Motor neuron (in vitro differentiated cells): ENCODE data around the gene CPT1A. TPM values are rescaled to one million over a fixed set of nuclear protein-coding genes. Genes with fewer than 3 reads are reported as not detected.
"Not testable (repeated sequence)": the region's sequence is repeated elsewhere in the genome, so short reads cannot be mapped to it uniquely, and the experiment has no call there.

Experiments
- ATAC-seq, 8 experiments: fragments of 200-7000 bp; cut with Tn5 transposase; replicated peaks in 6 of 8; 2 replicates each; pipeline ENCODE4 v1.8.0; 2021; ENCODE audit warnings: mild to moderate bottlenecking in 8 of 8, moderate library complexity in 8 of 8
- H3K27ac ChIP-seq, 2 donors: fragments of 250-450 bp; sonication (Bioruptor Pico); 2 replicates each; pipeline ENCODE4 v1.9.0; 2021; ENCODE audit warnings: antibody characterized with exemption in 2 of 2, mild to moderate bottlenecking in 2 of 2, moderate library complexity in 1 of 2
- H3K4me1 ChIP-seq, 2 donors: fragments of 250-450 bp; sonication (Bioruptor Pico); replicated peaks in 1 of 2; 2 replicates each; pipeline ENCODE4 v1.6.1; 2021; ENCODE audit warnings: antibody characterized with exemption in 2 of 2, mild to moderate bottlenecking in 2 of 2, moderate library complexity in 1 of 2
- H3K4me3 ChIP-seq, 5 donors: fragments of 250-450 bp; sonication (Bioruptor Pico); 2 replicates each; pipeline ENCODE4 v1.9.0; 2021; ENCODE audit warnings: antibody characterized with exemption in 5 of 5, mild to moderate bottlenecking in 5 of 5, moderate library complexity in 4 of 5
- WGBS, 10 experiments: fragments of 450-650 bp; shearing (Covaris generic); methylation state at CpG; one replicate each; pipeline ENCODE4 v1.0.0; 2022; 5-methylcytosine and 5-hydroxymethylcytosine counted together
- in situ Hi-C, 9 experiments: fragments of 400-800 bp; cut with MboI; loops; one replicate each; pipeline ENCODE4 v1.15.0; 2021; ENCODE audit warnings: low sequenced_read_pairs in 9 of 9, low pct_unique_long_range_greater_than_20kb in 2 of 9; ENCODE audit not compliant: unreplicated experiment in 9 of 9
- total RNA-seq, 8 experiments: library from RNA; unstranded; fragments of 300-600 nt; gene quantifications; 2 replicates each; pipeline versions ENCODE4 v1.2.3 to v1.2.4, GENCODE V29; 2022

Gene CPT1A
- 10 to 100 TPM in 4 of 8 experiments, 1 to 10 TPM in 4; 1.6 to 67.8 (median 12.4) TPM for total RNA-seq

DNA sequence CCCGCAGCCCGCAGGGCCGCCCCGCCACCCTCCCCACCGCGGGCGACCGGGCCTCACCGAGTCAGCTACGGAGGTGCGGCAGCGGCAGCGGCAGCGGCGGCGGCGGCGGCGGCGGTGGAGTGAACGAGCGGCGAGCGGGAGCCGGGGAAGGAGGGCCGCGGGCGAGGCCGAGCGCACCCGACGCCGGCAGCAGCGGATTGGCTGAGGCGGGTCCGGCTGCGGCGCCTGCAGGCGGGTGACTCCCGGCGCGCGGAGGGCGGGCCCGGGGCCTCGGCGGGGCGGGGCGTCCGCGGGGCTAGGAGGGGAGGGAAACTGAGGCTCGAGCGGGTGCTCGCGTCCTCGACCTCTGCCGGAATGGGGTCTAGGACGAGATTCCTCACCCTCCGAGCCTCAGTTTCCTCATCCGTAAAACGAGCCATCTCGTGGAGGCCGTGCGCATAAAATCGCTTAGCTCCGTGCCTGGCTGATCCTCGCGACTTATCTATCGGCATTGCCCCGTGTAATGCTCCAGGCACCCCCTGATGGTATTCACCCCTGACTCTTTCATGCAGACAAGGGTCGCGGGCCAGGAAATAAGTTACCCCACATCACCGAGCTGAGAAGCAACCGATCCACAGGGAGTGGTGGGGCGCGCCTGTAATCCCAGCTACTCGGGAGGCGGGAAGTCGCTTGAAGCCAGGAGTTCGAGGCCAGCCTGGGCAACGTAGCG lies at the start of gene CPT1A:
CPT1A (minus strand) TSS at position 199 of the 709 bp plus-strand sequence. CDS start 26,442 bp downstream, outside the sequence.
- in situ Hi-C loops = no loop called here
- Histone ChIP-seq H3K4me1 (peaks cover 3 to 5% of the 10 kb centered on the region in 2 donors), H3K4me3 (peak within 1 kb of the TSS; percentile 24 to 49 (median 42)), H3K27ac (no peak within 1 kb of the TSS)
- 20 to 46% (median 30%) methylated on average over 1 to 12 of the region's 82 CpGs; no CpG with 5 or more reads in 5 of the 10 experiments for WGBS, 10 experiments
- peak; percentile 9 to 74 (median 28) for ATAC-seq

DNA sequence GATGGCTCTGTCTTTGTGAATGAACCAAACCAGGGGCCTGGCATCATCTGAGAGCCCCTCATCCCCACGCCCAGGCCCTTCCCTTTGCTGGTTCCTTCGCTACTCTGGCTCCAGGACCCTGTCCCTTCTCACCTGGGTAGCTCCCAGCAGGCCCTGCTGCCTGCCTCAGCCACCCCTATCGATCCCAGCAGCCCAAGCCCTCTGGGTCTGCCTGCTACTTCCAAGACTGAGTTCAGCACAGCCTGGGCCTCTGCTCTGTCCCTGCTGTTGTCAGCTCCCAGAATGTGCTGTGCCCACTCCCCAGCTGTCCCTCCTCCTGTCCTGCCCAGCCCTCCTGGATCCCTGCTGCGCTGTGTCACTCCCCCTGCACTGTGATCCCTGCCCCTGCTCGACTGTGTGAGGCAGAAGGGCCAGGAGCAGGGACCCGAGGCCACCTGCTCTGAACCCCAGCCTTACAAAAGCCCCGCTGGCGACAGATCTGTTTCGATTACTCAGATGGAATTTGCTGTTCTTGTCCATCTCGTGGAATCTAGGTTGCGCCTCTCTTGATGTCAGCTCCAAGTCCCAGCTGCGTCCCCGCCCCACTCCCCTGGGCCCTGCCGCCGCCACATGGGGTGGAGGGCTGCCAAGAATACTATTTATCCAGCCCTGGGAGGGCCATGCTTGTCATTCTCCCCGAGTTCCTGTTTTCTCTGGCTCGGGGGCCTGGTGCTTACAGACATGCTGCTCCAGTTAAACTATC lies 48.9 kb upstream of the CPT1A start:
- no peak overlapping the region for H3K4me3 ChIP-seq
- in situ Hi-C loops = loop anchor here in 1 of 9 experiments (25.0 kb wide), 1 partner anchor 253 kb away; no protein-coding TSS in a partner anchor
- no peak overlapping the region for H3K27ac ChIP-seq
- ATAC-seq = peak; percentile 29 to 91 (median 66)
- WGBS, 10 experiments = 18 to 82% (median 52%) methylated on average over 1 to 9 of the region's 17 CpGs; no CpG with 5 or more reads in 2 of the 10 experiments
- no peaks in the 10 kb centered on the region for H3K4me1 ChIP-seq

DNA sequence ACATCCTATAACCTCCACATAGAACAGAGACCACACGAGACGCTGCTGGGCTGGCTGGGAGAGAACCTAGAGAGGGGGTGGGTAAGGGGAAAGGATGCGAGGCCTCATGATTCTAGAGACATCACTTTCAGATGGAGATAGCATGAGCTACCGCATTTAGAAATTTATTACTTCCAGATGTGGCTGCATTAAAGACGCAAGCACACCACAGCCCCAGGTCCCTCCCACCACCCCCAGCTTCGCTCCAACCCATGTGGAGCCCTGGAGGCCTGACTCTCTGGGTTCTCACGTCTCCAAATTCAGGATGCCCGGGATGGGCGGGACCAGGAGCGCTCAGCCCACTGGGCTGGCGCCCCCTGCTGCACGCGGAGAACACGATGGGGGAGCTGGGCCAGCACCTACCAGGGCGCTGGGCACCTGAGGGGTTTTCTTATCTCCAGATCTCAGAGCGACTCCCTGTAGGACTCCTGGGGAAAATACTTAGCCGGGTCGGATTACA lies 48.3 kb upstream of the CPT1A start:
- no peak overlapping the region for H3K4me3 ChIP-seq
- no peak overlapping the region for H3K27ac ChIP-seq
- in situ Hi-C loops = loop anchor here in 1 of 9 experiments (25.0 kb wide), 1 partner anchor 253 kb away; no protein-coding TSS in a partner anchor
- 7 to 88% (median 81%) methylated on average over 3 to 4 of the region's 18 CpGs; no CpG with 5 or more reads in 7 of the 10 experiments for WGBS, 10 experiments
- peak in 6 of 8 experiments; percentile 19 to 94 (median 61) for ATAC-seq
- no peaks in the 10 kb centered on the region for H3K4me1 ChIP-seq

DNA sequence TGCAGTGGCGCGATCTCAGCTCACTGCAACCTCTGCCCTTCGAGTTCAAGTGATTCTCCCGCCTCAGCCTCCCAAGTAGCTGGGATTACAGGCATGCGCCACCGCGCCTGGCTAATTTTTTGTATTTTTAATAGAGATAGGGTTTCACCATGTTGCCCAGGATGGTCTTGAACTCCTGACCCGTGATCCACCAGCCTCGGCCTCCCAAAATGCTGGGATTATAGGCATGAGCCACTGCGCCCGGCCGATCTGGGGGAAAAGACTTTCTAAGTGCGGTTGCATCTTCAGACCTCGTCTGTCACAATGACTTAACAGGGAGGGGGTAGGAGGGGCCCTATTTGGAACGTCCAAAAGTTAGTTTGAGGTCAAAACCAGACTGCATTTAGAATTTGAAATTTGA lies 43.1 kb upstream of the CPT1A start:
- not testable (repeated sequence) for ATAC-seq, H3K4me3 ChIP-seq

DNA sequence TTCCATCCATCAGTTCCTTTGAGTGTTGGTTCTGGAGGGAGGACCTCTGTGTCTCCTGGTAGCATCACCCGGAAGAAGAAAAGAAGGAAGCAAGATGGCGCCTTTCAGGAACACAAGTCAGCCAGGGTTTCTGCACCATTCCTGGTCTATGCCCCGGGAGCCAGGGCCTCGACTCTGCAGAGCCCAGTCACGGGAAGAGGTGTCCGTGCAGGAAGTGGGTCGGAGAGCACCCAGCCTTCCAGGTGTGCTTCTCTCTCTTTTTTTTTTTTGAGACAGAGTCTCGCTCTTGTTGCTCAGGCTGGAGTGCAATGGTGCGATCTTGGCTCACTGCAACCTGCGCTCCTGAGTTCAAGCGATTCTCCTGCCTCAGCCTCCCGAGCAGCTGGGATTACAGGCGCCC lies 40.7 kb upstream of the CPT1A start:
- no peak overlapping the region for H3K27ac ChIP-seq
- no peak overlapping the region for H3K4me3 ChIP-seq
- WGBS, 10 experiments = 75 to 100% (median 91%) methylated on average over 1 to 9 of the region's 13 CpGs; no CpG with 5 or more reads in 2 of the 10 experiments
- H3K4me1 ChIP-seq = no peaks in the 10 kb centered on the region
- in situ Hi-C loops = loop anchor here in 1 of 9 experiments (25.0 kb wide), 1 partner anchor 245 kb away; no protein-coding TSS in a partner anchor
- no peak for ATAC-seq

More for the DNA sequence above, 43.1 kb upstream of the CPT1A start:
- not testable (repeated sequence) for H3K4me1 ChIP-seq, H3K27ac ChIP-seq
- in situ Hi-C loops = loop anchor here in 1 of 9 experiments (25.0 kb wide), 1 partner anchor 248 kb away; no protein-coding TSS in a partner anchor
- WGBS, 10 experiments = 80 to 100% (median 94%) methylated on average over 1 to 13 of the region's 15 CpGs; no CpG with 5 or more reads in 1 of the 10 experiments

DNA sequence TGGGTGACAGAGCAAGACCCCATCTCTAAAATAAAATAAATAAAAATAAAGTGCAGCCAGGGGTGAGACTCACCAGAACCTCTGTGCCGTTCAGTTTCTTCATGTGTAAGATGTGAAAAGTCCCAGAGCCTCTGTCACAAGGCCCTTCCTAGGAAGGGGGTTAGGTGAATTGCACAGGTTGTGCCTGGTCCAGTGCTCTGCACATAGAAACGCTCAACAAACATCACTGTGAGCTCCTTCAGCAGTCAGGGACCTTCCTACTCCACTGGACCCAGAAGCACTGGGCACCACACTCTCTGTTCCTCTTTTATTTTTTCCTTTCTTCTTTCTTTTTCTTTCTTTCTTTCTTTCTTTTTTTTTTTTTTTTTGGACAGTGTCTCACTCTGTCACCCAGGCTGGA lies 39.6 kb upstream of the CPT1A start:
- ATAC-seq = no peak
- H3K4me3 ChIP-seq = no peak overlapping the region
- no peak overlapping the region for H3K27ac ChIP-seq
- in situ Hi-C loops = loop anchor here in 1 of 9 experiments (25.0 kb wide), 1 partner anchor 244 kb away; no protein-coding TSS in a partner anchor
- H3K4me1 ChIP-seq = no peaks in the 10 kb centered on the region
- 83 to 100% (median 90%) methylated on average over 1 to 2 of the region's 2 CpGs; no CpG with 5 or more reads in 3 of the 10 experiments for WGBS, 10 experiments

DNA sequence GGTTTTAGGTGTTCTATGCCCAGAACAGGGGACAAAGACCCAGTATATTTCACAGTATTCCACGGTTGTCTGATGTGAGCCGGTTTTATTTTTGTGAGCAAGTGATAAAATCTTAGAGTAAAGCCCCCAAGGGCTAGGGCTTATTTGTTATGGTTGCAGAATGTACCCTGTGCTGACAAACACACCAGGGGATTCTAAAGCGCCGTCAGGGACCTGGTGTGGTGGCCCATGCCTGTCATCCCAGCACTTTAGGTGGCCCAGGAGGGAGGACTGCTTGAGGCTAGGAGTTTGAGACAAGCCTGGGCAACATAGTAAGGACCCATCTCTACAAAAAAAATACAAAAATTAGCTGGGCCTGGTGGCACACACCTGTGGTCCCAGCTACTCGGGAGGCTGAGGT lies 39.1 kb upstream of the CPT1A start:
- in situ Hi-C loops = loop anchor here in 1 of 9 experiments (25.0 kb wide), 1 partner anchor 244 kb away; no protein-coding TSS in a partner anchor
- ATAC-seq = no peak
- 67 to 100% (median 93%) methylated on average over 1 to 4 of the region's 5 CpGs; no CpG with 5 or more reads in 2 of the 10 experiments for WGBS, 10 experiments
- H3K27ac ChIP-seq = no peak overlapping the region
- H3K4me3 ChIP-seq = no peak overlapping the region
- H3K4me1 ChIP-seq = no peaks in the 10 kb centered on the region

DNA sequence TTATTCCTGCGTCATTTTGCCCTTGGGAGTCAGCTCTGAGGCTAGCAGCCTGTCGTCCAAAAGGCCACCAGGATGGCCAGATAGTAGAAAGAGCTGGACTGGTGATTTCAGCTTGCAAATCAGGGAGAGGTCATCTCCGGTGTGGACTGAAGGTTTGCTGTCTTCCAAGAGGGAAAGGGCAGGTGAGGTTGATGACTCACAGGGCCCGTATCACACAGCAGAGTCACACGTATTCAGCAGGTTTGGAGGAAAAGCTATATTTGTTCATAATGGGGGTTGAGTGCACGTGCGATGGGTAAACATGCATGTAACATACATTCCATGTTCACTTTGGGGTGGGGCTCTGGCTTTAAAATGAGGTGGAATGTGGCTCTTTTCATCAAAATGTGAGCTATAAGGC lies 36.3 kb upstream of the CPT1A start:
- no peaks in the 10 kb centered on the region for H3K4me1 ChIP-seq
- in situ Hi-C loops = loop anchor here in 1 of 9 experiments (25.0 kb wide), 1 partner anchor 241 kb away; no protein-coding TSS in a partner anchor
- ATAC-seq = no peak
- no peak overlapping the region for H3K27ac ChIP-seq
- 60 to 100% (median 75%) methylated on average over 2 to 4 of the region's 7 CpGs; no CpG with 5 or more reads in 4 of the 10 experiments for WGBS, 10 experiments
- H3K4me3 ChIP-seq = no peak overlapping the region

DNA sequence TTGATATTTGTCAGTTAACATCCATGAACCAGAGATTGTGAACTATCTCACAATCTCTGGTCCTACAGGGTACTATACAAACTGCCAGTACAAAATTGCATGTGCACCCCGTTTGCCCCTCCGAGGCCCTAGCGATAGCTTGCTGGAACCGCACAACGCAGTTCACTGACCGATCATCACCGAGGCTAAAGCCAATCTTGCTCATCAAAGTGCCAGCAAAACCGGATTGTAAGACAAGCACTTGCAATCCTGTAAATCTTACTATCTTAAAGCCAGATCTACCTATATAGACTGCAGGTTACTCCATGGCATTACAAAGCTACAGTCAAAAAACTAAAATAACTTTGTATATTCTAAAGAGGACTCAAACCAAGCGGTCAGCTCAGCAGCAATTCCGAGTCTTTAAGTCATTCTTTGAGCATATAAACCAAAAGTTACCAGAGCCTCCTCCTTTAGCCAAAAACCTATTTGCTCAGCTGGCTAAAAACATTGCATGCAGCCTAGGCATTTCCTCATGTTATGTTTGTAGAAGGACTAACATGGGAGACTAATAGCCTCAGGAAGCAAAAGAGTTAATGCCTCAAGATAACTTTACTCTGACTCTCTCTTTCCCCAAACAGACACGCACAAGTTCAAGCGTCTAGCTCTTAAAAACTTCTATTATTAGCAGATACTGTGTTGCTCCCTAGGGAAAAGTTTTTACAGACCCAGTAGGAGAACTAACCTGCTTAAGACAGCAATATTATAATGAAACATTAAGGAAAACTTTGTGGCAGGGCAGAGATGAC lies 30.7 kb upstream of the CPT1A start:
- peaks cover 0 to 3% of the 10 kb centered on the region in 2 donors for H3K4me1 ChIP-seq
- no peak overlapping the region for H3K4me3 ChIP-seq
- no peak overlapping the region for H3K27ac ChIP-seq
- WGBS, 10 experiments = 46 to 100% (median 85%) methylated on average over 2 to 12 of the region's 12 CpGs; no CpG with 5 or more reads in 1 of the 10 experiments
- in situ Hi-C loops = no loop called here
- peak in 1 of 8 experiments; percentile 52 for ATAC-seq

DNA sequence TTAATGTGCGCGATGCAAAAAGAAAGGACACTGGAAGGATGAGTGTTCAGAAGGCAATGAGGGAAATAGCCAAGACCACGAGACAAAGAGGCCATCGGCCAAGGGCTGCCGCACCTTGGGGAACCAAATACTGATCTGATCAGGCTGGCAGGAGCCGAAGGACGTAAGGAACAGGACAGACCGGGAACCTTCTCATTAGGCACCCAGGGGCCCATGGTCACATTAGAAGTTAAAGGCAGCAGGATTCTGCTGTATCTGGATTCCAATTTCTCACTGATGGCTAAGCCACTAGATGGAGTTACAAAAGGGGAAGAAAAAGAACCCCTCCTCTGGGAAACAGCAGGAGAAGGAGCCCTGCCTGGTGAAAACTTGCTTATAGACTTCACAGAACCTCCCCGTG lies 28.8 kb upstream of the CPT1A start:
- Histone ChIP-seq H3K4me3 (no peak overlapping the region), H3K4me1 (peaks cover 0 to 3% of the 10 kb centered on the region in 2 donors), H3K27ac (no peak overlapping the region)
- peak in 5 of 8 experiments; percentile 7 to 32 (median 21) for ATAC-seq
- WGBS, 10 experiments = 20 to 100% (median 52%) methylated on average over 1 to 8 of the region's 9 CpGs
- in situ Hi-C loops = no loop called here

DNA sequence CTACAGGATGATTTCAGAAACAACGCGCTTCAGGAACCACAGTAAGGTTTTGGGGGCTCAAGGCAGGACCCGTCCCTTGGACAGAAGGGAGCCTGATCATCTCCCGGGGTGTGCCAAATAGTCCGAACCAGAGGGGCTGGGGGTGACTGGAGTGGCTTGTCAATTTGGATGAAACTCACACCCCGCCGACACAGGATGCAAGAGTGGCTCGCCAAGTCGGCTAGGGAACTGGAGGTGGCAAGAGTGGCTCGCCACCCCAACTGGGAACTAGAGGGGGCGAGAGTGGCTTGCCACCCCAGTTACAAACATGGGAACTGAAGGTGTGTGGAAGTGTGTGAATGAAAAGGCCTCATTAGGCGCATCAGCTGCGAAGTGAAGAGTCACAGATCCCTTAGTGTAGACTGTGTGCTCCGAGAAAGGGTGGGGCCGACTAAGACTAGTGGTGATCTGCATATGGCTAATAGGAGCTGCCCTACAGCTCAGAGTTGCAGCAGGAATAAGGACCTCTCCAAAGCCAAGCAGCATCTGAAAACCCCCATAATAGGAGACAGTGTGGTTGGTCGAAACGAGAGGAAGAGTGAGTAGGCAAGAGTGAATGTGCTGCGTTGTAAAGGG lies 26.6 kb upstream of the CPT1A start:
- no peak overlapping the region for H3K4me3 ChIP-seq
- peaks cover 0 to 3% of the 10 kb centered on the region in 2 donors for H3K4me1 ChIP-seq
- no peak overlapping the region for H3K27ac ChIP-seq
- ATAC-seq = peak in 3 of 8 experiments; percentile 69 to 80 (median 70)
- 62 to 96% (median 84%) methylated on average over 3 to 13 of the region's 18 CpGs; no CpG with 5 or more reads in 2 of the 10 experiments for WGBS, 10 experiments
- in situ Hi-C loops = no loop called here
